Nephron progenitor cell (in vitro differentiated cells): Measurements from ENCODE around the gene ANXA5.

Experiments
- DNase-seq: peaks from one replicate; pipeline ENCODE4 v3.0.0; 2021
- H3K27ac Mint-ChIP-seq: 2 replicates; pipeline ENCODE4 v1.8.0; 2021; ENCODE audit warnings: mild to moderate bottlenecking, moderate library complexity, mixed read lengths
- H3K27me3 Mint-ChIP-seq: 2 replicates; pipeline ENCODE4 v1.8.0; 2021; ENCODE audit warnings: mild to moderate bottlenecking, low read depth, mixed read lengths; ENCODE audit not compliant: poor library complexity
- H3K36me3 Mint-ChIP-seq: 2 replicates; pipeline ENCODE4 v1.8.0; 2021; ENCODE audit warnings: low read depth, mixed read lengths
- H3K4me1 Mint-ChIP-seq: 2 replicates; pipeline ENCODE4 v1.8.0; 2021; ENCODE audit warnings: mixed read lengths
- H3K4me3 Mint-ChIP-seq: 2 replicates; pipeline ENCODE4 v1.8.0; 2021; ENCODE audit warnings: mild to moderate bottlenecking, moderate library complexity, mixed read lengths
- H3K9me3 Mint-ChIP-seq: 2 replicates; pipeline ENCODE4 v1.8.0; 2021; ENCODE audit warnings: mild to moderate bottlenecking, moderate library complexity, mixed read lengths
- CTCF ChIP-seq: fragments of 200-600 bp; sonication (generic); IDR thresholded peaks from 2 replicates; pipeline ENCODE4 v1.5.0; 2021; ENCODE audit warnings: antibody characterized with exemption

Gene ANXA5

GRCh38 chr4:121650741-121651140 lies 46.0 kb downstream of the ANXA5 start:
- Mint-ChIP-seq H3K9me3 (no peaks in the 10 kb centered on the region), H3K4me1 (no peaks in the 10 kb centered on the region), H3K27ac (no peak overlapping the region), H3K27me3 (no peaks in the 10 kb centered on the region), H3K36me3 (no peaks in the 10 kb centered on the region), H3K4me3 (no peak overlapping the region)
- TF ChIP-seq CTCF = no peak
- DNase-seq = no peak

GRCh38 chr4:121648516-121648915 lies 48.3 kb downstream of the ANXA5 start:
- no peak for TF ChIP-seq CTCF
- no peaks in the 10 kb centered on the region for H3K9me3 Mint-ChIP-seq
- H3K36me3 Mint-ChIP-seq = no peaks in the 10 kb centered on the region
- DNase-seq = no peak
- H3K27ac Mint-ChIP-seq = no peak overlapping the region
- H3K27me3 Mint-ChIP-seq = no peaks in the 10 kb centered on the region
- no peak overlapping the region for H3K4me3 Mint-ChIP-seq
- no peaks in the 10 kb centered on the region for H3K4me1 Mint-ChIP-seq

- no peak for DNase-seq
- no peaks in the 10 kb centered on the region for H3K9me3 Mint-ChIP-seq
- no peak overlapping the region for H3K4me3 Mint-ChIP-seq
- no peak for TF ChIP-seq CTCF
- peaks cover 11% of the 10 kb centered on the region for H3K4me1 Mint-ChIP-seq
- no peaks in the 10 kb centered on the region for H3K27me3 Mint-ChIP-seq
- H3K36me3 Mint-ChIP-seq = no peaks in the 10 kb centered on the region
- no peak overlapping the region for H3K27ac Mint-ChIP-seq
Observed at GRCh38 chr4:121642876-121643585, 53.7 kb downstream of the ANXA5 start.

- H3K4me3 Mint-ChIP-seq = no peak overlapping the region
- no peak for DNase-seq
- TF ChIP-seq CTCF = no peak
Observed at GRCh38 chr4:121642292-121642691, 54.5 kb downstream of the ANXA5 start.

GRCh38 chr4:121633653-121634052 lies 63.1 kb downstream of the ANXA5 start:
- DNase-seq = no peak
- Mint-ChIP-seq H3K9me3 (no peaks in the 10 kb centered on the region), H3K4me3 (no peak overlapping the region), H3K4me1 (peaks cover 7% of the 10 kb centered on the region), H3K36me3 (no peaks in the 10 kb centered on the region), H3K27me3 (peaks cover 4% of the 10 kb centered on the region), H3K27ac (no peak overlapping the region)
- TF ChIP-seq CTCF = no peak

More at GRCh38 chr4:121642292-121642691, 54.5 kb downstream of the ANXA5 start:
- H3K27ac Mint-ChIP-seq = no peak overlapping the region
- H3K36me3 Mint-ChIP-seq = no peaks in the 10 kb centered on the region
- no peaks in the 10 kb centered on the region for H3K27me3 Mint-ChIP-seq
- H3K9me3 Mint-ChIP-seq = no peaks in the 10 kb centered on the region
- H3K4me1 Mint-ChIP-seq = peaks cover 12% of the 10 kb centered on the region

GRCh38 chr4:121632636-121633035 lies 64.1 kb downstream of the ANXA5 start:
- Mint-ChIP-seq H3K4me3 (no peak overlapping the region), H3K27ac (no peak overlapping the region), H3K27me3 (peaks cover 4% of the 10 kb centered on the region), H3K36me3 (no peaks in the 10 kb centered on the region), H3K9me3 (no peaks in the 10 kb centered on the region), H3K4me1 (no peaks in the 10 kb centered on the region)
- DNase-seq = no peak
- TF ChIP-seq CTCF = no peak
